ENCODE results near the gene MAPRE3.

- no peak for TF ChIP-seq PPARA (CRISPR knock-in tag; IDR thresholded peaks at IDR 0.05; ENCODE audit: borderline replicate concordance)
- TF ChIP-seq RARB (CRISPR knock-in tag; IDR thresholded peaks at IDR 0.05), result no peak
- no peak for TF ChIP-seq PATZ1 (CRISPR knock-in tag; IDR thresholded peaks at IDR 0.05; ENCODE audit: borderline replicate concordance)
- TF ChIP-seq GLIS3 (CRISPR knock-in tag; IDR thresholded peaks at IDR 0.05), result no peak
- TF ChIP-seq BACH2 (CRISPR knock-in tag; IDR thresholded peaks at IDR 0.05; ENCODE audit: borderline replicate concordance), result no peak
- TF ChIP-seq CSDC2 (CRISPR knock-in tag; IDR thresholded peaks at IDR 0.05), result no peak
- TF ChIP-seq ZFP3 (CRISPR knock-in tag; IDR thresholded peaks at IDR 0.05), result no peak
Observed at GRCh38 chr2:27009716-27010115, 39.3 kb downstream of the MAPRE3 start.

All from SK-N-SH treated with all-trans-retinoic acid at 6 μM for 48 hours (cell line).